Middle frontal gyrus (tissue), 1 donor: ENCODE results near the gene IL1B.
"Not testable (repeated sequence)": the region's sequence is repeated elsewhere in the genome, so short reads cannot be mapped to it uniquely, and the experiment has no call there.

ENCODE experiments used
- DNase-seq: peaks from one replicate; pipeline ENCODE4 v3.0.0-alpha.2; 2015; ENCODE audit warnings: low spot score; ENCODE audit errors: extremely low spot score

The IL1B gene

DNA sequence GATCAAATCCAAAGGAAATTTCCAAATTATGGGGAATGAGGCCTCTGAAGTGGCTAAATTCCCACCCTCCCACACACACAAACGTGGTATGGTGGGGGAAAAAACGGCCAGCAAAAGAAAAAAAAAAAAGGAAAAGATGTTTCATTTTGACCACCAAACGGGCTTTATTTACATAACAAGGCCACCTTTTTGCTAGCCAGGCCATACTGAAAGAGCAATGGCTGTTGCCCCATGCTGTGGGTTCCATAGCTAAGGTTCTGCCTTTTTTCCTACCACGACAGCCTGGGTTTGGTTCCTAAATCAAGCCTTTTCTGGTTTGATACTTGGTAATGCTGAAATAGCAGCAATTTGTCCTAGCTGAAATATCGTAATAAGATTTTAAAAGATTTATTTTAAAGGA, 14.0 kb upstream of the IL1B start:
- DNase-seq: no peak

DNA sequence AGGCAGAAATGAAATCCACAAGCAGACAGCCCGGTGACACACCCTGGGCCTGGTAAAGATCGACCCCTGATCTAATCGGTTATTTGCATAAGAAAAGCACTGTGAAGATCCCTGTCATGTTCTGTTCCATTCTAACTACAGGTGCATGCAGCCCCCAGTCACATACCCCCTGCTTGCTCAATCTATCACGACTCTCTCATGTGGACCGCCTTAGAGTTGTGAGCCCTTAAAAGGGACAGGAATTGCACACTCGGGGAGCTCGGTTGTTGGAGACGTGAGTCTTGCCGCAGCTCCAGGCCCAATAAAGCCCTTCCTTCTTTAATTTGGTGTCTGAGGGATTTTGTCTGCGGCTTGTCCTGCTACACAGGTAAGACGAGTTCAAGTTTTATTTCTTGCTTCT, 13.4 kb upstream of the IL1B start:
- no peak for DNase-seq

GRCh38 chr2:112848833-112849232, 12.3 kb upstream of the IL1B start:
- DNase-seq: no peak

DNA sequence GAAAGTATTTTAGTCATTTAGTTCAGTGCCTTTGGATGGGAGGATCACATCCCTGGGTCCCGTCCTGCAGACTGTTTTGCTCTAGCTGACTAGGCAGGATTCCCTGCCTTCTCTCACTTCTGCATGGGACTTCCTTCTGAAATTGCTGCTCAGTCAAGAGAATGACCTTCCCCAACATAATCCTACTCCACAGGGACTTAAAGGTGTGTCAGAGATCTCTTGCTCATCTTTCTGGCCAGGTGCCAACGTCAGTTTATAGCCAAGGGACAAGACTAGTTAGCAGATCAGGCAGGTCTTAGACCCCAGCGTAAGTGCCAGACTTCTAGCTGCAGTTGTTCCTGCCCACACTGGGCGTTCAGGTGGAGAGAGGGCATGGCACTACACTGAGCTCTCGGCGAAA, 9.5 kb upstream of the IL1B start:
- no peak for DNase-seq

DNA sequence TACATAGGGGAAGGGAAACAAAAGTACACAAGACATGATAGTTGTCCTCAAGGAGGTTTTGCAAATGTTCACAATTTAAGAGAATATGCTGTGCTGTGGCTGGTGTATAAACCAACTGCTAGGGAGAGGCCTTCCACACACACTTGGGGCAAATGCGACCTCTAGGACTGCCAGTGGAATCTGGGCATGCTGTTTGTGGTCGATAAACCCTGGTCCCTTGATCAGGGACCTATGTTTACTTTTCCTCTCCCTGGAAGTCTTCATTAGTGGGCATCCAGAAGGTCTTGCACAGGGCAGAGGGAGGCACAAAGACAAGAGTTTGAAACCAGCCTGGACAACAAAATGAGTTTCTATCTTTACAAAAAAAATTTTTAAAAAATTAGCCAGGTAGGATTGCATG, 7.3 kb upstream of the IL1B start:
- no peak for DNase-seq

DNA sequence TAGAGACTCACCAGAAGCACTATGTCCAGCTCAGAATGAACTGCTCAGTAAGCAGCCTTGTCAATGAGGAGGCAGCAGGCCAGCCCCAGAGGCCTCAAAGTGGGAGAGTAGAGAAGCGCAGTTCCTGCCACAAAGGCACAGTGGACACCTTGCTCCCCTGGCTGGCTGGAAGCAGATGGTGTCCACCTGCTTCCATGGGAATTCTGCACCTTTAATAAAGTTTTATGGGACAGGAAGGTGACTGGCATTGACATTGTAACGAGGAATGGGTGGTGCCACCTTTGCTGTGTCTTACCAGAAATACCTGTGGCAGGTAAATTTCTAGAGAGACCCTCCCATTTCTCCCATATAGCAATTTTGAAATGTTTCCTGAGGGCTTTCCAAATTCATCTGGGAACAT, 6.7 kb upstream of the IL1B start:
- no peak for DNase-seq

DNA sequence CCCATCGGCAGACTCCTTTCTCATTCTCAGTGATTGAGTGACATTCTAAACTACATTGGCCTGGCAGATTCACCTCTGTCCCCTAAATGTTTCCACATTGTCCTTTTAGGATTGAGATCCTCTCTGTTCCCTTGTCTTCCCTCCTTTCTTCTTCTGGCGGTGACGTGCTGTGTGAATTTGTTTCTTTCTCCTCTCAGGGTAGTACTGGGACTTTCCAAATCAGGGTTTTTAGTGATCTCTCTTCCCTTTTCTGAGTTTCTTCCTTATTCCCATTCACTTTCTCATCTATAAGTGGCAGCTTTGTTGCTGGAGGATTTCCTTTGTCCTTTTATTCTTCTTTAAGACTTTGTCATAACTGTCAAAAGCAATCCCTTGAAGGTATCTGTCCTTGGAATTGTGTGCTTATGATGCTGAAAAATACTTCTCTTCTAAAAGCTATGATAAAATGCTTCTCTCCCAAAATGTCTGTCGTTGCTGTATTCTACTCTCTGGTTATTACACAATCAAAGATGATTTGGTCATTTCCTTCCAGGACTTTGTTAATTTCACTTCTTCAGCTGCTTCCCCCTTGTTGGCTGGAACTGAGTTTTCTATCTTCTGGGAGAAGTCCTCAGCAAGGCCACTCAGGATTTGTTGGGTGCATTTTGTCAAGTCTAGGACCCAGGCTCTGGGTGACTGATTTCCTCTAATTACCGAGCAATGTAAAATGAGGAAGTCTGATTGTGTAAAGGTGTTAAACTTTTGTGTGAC, 4.9 kb upstream of the IL1B start:
- DNase-seq: no peak

DNA sequence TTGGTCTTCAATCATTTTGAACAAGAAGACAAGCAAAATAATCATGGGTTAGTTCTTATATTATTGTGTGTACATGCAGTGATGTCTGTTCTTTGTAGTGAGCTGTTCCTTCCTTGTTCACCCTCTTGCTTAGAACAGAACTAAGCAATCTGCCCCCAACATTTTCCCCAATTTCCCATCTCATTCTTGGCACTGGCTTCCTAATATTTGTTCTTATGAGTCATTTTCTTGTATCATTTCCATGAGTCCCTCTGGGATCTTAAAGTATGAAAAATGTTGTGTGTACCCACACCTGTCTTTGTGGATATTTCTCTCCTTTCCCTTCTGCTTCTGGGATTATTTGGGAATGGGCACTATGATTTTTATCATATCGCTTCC, 3.5 kb upstream of the IL1B start:
- DNase-seq: no peak

DNA sequence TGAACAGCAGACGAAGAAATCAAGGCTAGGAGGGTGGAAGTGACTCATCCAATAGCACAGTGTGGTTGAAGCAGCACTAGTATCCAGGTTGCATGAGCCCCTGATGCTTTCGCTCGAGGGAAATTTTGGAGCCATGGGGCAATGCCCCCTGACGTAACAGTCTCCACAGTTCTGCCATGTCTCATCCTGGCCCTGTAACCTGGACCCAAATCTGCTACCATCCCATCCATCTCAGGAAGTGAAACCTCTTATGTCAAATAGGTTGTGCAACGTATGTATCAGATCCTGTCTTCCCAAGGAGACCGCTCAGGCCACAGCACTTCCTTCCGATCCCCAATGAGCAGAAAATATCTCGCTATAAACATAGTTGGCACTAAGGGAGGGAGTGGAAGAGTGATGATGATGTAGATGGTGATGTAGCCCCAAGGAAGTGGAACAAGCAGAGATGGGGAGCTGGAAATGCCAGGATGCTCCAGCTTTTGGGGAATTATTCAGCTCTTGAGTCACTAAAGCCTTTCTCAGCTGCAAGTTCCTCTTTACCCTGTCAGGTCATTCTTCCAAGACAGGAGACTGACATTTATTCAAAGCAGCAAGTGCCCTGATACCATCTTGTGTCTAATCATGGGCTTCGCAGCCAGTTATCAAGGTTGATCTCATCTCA, 3.0 kb upstream of the IL1B start:
- DNase-seq: no peak

DNA sequence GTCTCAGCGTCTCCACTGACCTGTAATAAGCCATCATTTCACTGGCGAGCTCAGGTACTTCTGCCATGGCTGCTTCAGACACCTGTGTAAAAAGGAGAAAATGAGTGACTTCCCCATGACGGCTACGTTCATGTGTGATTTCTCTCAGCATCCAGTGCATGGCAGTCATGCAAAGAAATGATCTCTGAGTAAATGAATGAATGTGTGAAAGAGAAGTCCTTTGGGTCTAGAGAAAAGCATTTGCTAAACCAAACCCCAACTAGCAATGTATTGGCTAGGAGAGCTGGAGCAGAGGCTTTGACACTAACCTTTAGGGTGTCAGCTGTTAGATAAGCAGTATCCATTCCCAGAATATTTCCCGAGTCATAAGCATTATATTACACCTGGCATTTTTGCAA, 417 bp downstream of the IL1B start:
- DNase-seq: no peak

- no peak for DNase-seq
Observed at GRCh38 chr2:112835536-112836162, 930 bp downstream of the IL1B start.

- DNase-seq: no peak
Observed at GRCh38 chr2:112835061-112835501, 1.5 kb downstream of the IL1B start.

GRCh38 chr2:112834396-112835037, 2.1 kb downstream of the IL1B start:
- no peak for DNase-seq

- DNase-seq: no peak
Observed at GRCh38 chr2:112833976-112834375, 2.6 kb downstream of the IL1B start.

DNA sequence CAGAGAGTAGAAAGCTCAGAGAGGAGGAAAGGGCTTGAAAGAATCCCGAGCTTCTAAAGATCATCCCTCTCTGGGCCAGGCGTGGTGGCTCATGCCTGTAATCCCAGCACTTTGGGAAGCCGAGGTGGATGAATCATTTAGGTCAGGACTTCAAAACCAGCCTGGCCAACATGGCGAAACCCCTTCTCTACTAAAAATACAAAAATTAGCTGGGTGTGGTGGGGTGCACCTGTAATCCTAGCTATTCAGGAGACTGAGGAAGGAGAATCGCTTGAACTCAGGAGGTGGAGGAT, 3.0 kb downstream of the IL1B start:
- not testable (repeated sequence) for DNase-seq

- no peak for DNase-seq
Observed at GRCh38 chr2:112832841-112833638, 3.5 kb downstream of the IL1B start.

DNA sequence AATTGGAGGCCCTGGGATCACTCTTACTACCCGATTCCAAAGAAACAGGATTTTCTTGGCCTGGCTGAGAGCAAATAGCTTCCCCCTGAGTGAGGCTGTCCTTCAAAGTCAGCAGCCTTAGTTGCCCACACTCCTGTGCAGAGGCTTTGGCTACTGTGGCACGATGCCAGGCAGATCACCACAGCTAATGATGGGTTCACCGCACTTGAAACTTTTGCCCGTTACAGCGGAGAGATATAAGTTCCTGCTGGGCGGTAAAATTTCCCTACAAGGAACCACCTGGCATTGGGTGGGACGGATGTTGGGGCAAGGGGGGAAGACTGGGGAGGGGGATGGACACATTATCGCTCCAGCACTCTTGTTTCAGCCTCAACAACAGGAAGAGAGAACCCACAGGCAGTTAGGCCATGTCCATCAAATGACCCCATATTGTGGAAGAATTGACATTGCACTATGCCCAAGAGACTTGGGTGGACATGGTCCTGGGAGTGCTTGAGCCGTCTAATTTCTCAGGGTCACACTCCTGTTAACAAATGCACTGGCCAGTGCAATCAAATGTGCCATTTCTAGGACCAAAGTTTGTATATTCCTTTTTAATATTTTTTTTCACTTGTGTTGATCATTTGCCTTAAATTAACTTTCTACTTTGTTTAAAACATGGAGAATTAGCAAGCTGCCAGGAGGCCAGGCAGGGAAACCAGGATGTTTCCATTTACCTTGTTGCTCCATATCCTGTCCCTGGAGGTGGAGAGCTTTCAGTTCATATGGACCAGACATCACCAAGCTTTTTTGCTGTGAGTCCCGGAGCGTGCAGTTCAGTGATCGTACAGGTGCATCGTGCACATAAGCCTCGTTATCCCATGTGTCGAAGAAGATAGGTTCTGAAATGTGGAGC, 4.4 kb downstream of the IL1B start:
- DNase-seq: no peak

GRCh38 chr2:112831513-112831845, 5.1 kb downstream of the IL1B start:
- no peak for DNase-seq

GRCh38 chr2:112830682-112831512, 5.7 kb downstream of the IL1B start:
- no peak for DNase-seq
